Measurements from ENCODE around the gene RNF26. TPM values are rescaled to one million over a fixed set of nuclear protein-coding genes. Genes with fewer than 3 reads are reported as not detected.

RNF26 gene
- total RNA-seq, 1 donor from 2014 or later = 34.3 TPM

- intact Hi-C loops (cut with micrococcal nuclease) = loop anchor here (10.0 kb wide), 1 partner anchor 356 kb away; the partner anchor contains the start of gene NECTIN1
Measured at GRCh38 chr11:119368121-119369034, 34.1 kb downstream of the RNF26 start.

GRCh38 chr11:119369132-119369925, 35.0 kb downstream of the RNF26 start:
- intact Hi-C loops (cut with micrococcal nuclease) = loop anchor here (10.0 kb wide), 1 partner anchor 355 kb away; the partner anchor contains the start of gene NECTIN1

- intact Hi-C loops (cut with micrococcal nuclease) = no loop called here
Measured at GRCh38 chr11:119370486-119371046, 36.2 kb downstream of the RNF26 start.

- intact Hi-C loops (cut with micrococcal nuclease) = no loop called here
Measured at GRCh38 chr11:119371067-119371601, 36.8 kb downstream of the RNF26 start.

- intact Hi-C loops (cut with micrococcal nuclease) = no loop called here
Measured at GRCh38 chr11:119371778-119372182, 37.5 kb downstream of the RNF26 start.

GRCh38 chr11:119372260-119373058, 38.1 kb downstream of the RNF26 start:
- intact Hi-C loops (cut with micrococcal nuclease) = no loop called here

- intact Hi-C loops (cut with micrococcal nuclease) = no loop called here
Measured at GRCh38 chr11:119373059-119373920, 39.0 kb downstream of the RNF26 start.

- intact Hi-C loops (cut with micrococcal nuclease) = no loop called here
Measured at GRCh38 chr11:119373921-119374631, 39.7 kb downstream of the RNF26 start.

GRCh38 chr11:119374632-119375336, 40.5 kb downstream of the RNF26 start:
- intact Hi-C loops (cut with micrococcal nuclease) = no loop called here

GRCh38 chr11:119375337-119376196, 41.2 kb downstream of the RNF26 start:
- intact Hi-C loops (cut with micrococcal nuclease) = no loop called here

GRCh38 chr11:119376197-119376847, 42.0 kb downstream of the RNF26 start:
- intact Hi-C loops (cut with micrococcal nuclease) = no loop called here

GRCh38 chr11:119377112-119377901, 43.0 kb downstream of the RNF26 start:
- intact Hi-C loops (cut with micrococcal nuclease) = no loop called here

- intact Hi-C loops (cut with micrococcal nuclease) = no loop called here
Measured at GRCh38 chr11:119377961-119378667, 43.8 kb downstream of the RNF26 start.

- intact Hi-C loops (cut with micrococcal nuclease) = no loop called here
Measured at GRCh38 chr11:119378851-119379465, 44.6 kb downstream of the RNF26 start.
